ENCODE measurements around the gene SLIT2.

DNA sequence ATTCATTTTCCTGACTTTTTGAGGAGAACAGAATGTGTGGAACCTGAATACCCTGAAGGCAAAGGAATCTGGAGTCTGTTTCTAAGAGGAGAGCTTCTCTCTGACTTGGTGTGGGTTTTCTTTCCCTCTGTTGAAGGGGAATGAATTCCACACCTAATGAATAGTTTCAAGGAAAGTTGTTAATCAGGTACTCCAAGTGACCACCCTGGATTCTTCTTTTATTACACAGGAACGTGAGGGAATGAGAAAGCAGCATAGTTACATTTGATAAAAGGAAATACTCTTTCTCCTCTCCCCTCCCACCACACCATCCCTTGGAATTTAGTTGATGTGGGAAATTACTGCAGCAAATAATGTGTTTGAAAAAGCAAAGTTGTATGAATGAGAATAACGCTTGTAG is 29.7 kb downstream of the SLIT2 start:
- TF ChIP-seq GATA2 (IDR thresholded peaks at IDR 0.05; ENCODE audit: low read depth, low read length), result no peak
- TF ChIP-seq GATA3 (IDR thresholded peaks at IDR 0.05; ENCODE audit: low read depth, low read length), result no peak

Data from SH-SY5Y (cell line).